Measurements from ENCODE around the gene COL6A5.

DNA sequence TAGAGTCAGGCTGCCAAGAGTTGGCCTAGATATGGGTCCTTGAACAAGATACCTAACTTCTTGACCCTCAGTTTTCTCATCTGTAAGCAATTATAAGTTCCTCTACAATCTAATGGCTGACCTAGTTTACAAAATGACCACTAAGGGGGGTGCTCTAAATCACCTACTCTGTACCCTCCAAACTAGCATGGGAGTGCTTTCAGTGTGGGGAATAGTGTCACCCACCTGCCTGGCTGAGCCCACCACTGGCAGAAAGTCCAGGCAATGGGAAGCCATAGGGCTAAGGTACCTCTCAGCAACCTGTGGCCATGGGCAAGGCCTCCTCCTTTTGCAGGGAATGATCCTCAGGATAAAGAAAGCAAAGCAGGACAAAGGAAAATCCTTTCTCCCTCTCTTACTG is 58.9 kb downstream of the COL6A5 start:
- TF ChIP-seq, protein P1, sequence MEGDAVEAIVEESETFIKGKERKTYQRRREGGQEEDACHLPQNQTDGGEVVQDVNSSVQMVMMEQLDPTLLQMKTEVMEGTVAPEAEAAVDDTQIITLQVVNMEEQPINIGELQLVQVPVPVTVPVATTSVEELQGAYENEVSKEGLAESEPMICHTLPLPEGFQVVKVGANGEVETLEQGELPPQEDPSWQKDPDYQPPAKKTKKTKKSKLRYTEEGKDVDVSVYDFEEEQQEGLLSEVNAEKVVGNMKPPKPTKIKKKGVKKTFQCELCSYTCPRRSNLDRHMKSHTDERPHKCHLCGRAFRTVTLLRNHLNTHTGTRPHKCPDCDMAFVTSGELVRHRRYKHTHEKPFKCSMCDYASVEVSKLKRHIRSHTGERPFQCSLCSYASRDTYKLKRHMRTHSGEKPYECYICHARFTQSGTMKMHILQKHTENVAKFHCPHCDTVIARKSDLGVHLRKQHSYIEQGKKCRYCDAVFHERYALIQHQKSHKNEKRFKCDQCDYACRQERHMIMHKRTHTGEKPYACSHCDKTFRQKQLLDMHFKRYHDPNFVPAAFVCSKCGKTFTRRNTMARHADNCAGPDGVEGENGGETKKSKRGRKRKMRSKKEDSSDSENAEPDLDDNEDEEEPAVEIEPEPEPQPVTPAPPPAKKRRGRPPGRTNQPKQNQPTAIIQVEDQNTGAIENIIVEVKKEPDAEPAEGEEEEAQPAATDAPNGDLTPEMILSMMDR (conservative IDR thresholded peaks at IDR 0.05 in 1 of 2, IDR thresholded peaks at IDR 0.05 in 1 of 2; ENCODE audit: extremely low read depth in 1 of 2, insufficient read depth in 1 of 2, low read depth in 1 of 2, low read length in 2 of 2), result no peak
- TF ChIP-seq EZH2 (IDR thresholded peaks at IDR 0.05; ENCODE audit: borderline replicate concordance, low read length), result no peak
